Testis (tissue), 3 donors: Measurements from ENCODE around the gene SEC14L5. TPM values are rescaled to one million over a fixed set of nuclear protein-coding genes. Genes with fewer than 3 reads are reported as not detected.
A peak's percentile ranks its signal among the peaks of the same experiment; 100 is the strongest.
"Not testable (repeated sequence)": the region's sequence is repeated elsewhere in the genome, so short reads cannot be mapped to it uniquely, and the experiment has no call there.

Experiments
- DNase-seq: peaks from one replicate; pipeline ENCODE4 v3.0.0-alpha.2; 2019
- H3K27ac ChIP-seq, 2 donors: fragments of 200-600 bp; sonication (generic); one replicate each; pipeline ENCODE4 v1.5.1; 2019
- H3K27me3 ChIP-seq: fragments of 200-600 bp; sonication (generic); one replicate; pipeline ENCODE4 v1.5.1; 2019
- H3K36me3 ChIP-seq: fragments of 200-600 bp; sonication (generic); one replicate; pipeline ENCODE4 v1.5.1; 2017; ENCODE audit warnings: low read depth; ENCODE audit errors: missing control alignments
- H3K4me1 ChIP-seq: fragments of 200-600 bp; sonication (generic); one replicate; pipeline ENCODE4 v1.5.1; 2019
- H3K4me3 ChIP-seq, 2 donors: fragments of 200-600 bp; sonication (generic); one replicate each; pipeline ENCODE4 v1.5.1; 2017 to 2019
- H3K9me3 ChIP-seq: fragments of 200-600 bp; sonication (generic); one replicate; pipeline ENCODE4 v1.5.1; 2017
- CTCF ChIP-seq, 3 experiments: fragments of 450-650 bp in 2 of 3; fragments of 200-600 bp in 1 of 3; sonication (generic) in 1 of 3; IDR thresholded peaks; one replicate each; pipeline ENCODE4 v1.5.1; 2016 to 2019; ENCODE audit warnings: antibody characterized with exemption in 3 of 3, mild to moderate bottlenecking in 2 of 3, moderate library complexity in 1 of 3
- POLR2A ChIP-seq: fragments of 450-650 bp; IDR thresholded peaks from one replicate; pipeline ENCODE4 v1.6.1; 2017; ENCODE audit warnings: antibody characterized with exemption, mild to moderate bottlenecking, moderate library complexity
- WGBS, 2 donors: methylation state at CpG; one replicate each; pipeline ENCODE4 v1.1.5; 2018; 5-methylcytosine and 5-hydroxymethylcytosine counted together
- intact Hi-C: fragments of 100-400 bp; cut with DNase I; formaldehyde crosslinking; loops from one replicate; pipeline ENCODE4 v1.15.1; 2023; ENCODE audit warnings: low total_unique reads
- polyA plus RNA-seq: library from polyadenylated mRNA; stranded (reverse); fragments of 350-450 nt; fragmentation: Illumina TruSeq; extraction: RNeasy Lipid Tissue Mini Kit (QIAGEN cat#74804); gene quantifications from one replicate; pipeline ENCODE4 v1.2.3, GENCODE V29; 2014; ENCODE audit warnings: low read depth, low replicate concordance; ENCODE audit not compliant: insufficient read depth
- total RNA-seq, 2 donors: library from RNA; depleted of rRNA; stranded (reverse); fragments of >200 nt; gene quantifications; one replicate each; pipeline ENCODE4 v1.2.3, GENCODE V29; 2016

SEC14L5 gene
- total and polyA plus RNA-seq, 3 donors from 2014 or later, result 0.73 to 2.9 (median 1.2) TPM

GRCh38 chr16:4947722-4948503 is 10.2 kb upstream of the SEC14L5 start:
- H3K27me3 ChIP-seq, result no peaks in the 10 kb centered on the region
- TF ChIP-seq CTCF (IDR thresholded peaks at IDR 0.05) (no peak), POLR2A (no peak)
- H3K36me3 ChIP-seq, result no peaks in the 10 kb centered on the region
- no peaks in the 10 kb centered on the region for H3K9me3 ChIP-seq
- no peak for DNase-seq
- intact Hi-C loops, result no loop called here
- no peak overlapping the region for H3K4me3 ChIP-seq
- WGBS, 2 donors, result 54 to 61% methylated on average over 16 of the region's 16 CpGs
- peaks cover 18% of the 10 kb centered on the region for H3K4me1 ChIP-seq
- peak overlapping the region in 1 of 2 donors; percentile 5 for H3K27ac ChIP-seq

- Histone ChIP-seq H3K27ac (no peak overlapping the region), H3K4me1 (peaks cover 10% of the 10 kb centered on the region), H3K9me3 (no peaks in the 10 kb centered on the region), H3K27me3 (no peaks in the 10 kb centered on the region), H3K4me3 (no peak overlapping the region), H3K36me3 (no peaks in the 10 kb centered on the region)
- intact Hi-C loops, result no loop called here
- 81 to 82% methylated on average over 15 to 16 of the region's 16 CpGs for WGBS, 2 donors
- no peak for TF ChIP-seq POLR2A
- no peak for TF ChIP-seq CTCF (IDR thresholded peaks at IDR 0.05)
- no peak for DNase-seq
Measured at GRCh38 chr16:4948903-4949766, 9.0 kb upstream of the SEC14L5 start.

- no peak overlapping the region for H3K4me3 ChIP-seq
Measured at GRCh38 chr16:4949986-4950385, 8.1 kb upstream of the SEC14L5 start.

GRCh38 chr16:4951583-4951982 is 6.5 kb upstream of the SEC14L5 start:
- intact Hi-C loops, DNase-seq, H3K4me1 ChIP-seq, H3K27me3 ChIP-seq, H3K4me3 ChIP-seq, H3K36me3 ChIP-seq, H3K9me3 ChIP-seq, H3K27ac ChIP-seq: not testable (repeated sequence)
- 67 to 75% methylated on average over 3 of the region's 3 CpGs for WGBS, 2 donors

More at GRCh38 chr16:4949986-4950385, 8.1 kb upstream of the SEC14L5 start:
- H3K9me3 ChIP-seq, result no peaks in the 10 kb centered on the region
- DNase-seq, result no peak
- WGBS, 2 donors, result 68 to 77% methylated on average over 10 of the region's 10 CpGs
- H3K4me1 ChIP-seq, result peaks cover 4% of the 10 kb centered on the region
- no peak overlapping the region for H3K27ac ChIP-seq
- no peak for TF ChIP-seq CTCF (IDR thresholded peaks at IDR 0.05)
- no peak for TF ChIP-seq POLR2A
- intact Hi-C loops, result no loop called here
- no peaks in the 10 kb centered on the region for H3K36me3 ChIP-seq
- no peaks in the 10 kb centered on the region for H3K27me3 ChIP-seq

GRCh38 chr16:4954714-4955113 is 3.4 kb upstream of the SEC14L5 start:
- H3K4me3 ChIP-seq, result no peak overlapping the region
- intact Hi-C loops, result no loop called here
- 86 to 95% methylated on average over 1 of the region's 1 CpG for WGBS, 2 donors

More at GRCh38 chr16:4954714-4955113, 3.4 kb upstream of the SEC14L5 start:
- Histone ChIP-seq H3K4me1 (peaks cover 8% of the 10 kb centered on the region), H3K27ac (no peak overlapping the region), H3K9me3 (no peaks in the 10 kb centered on the region), H3K36me3 (no peaks in the 10 kb centered on the region), H3K27me3 (no peaks in the 10 kb centered on the region)
- no peak for DNase-seq
- TF ChIP-seq POLR2A (no peak), CTCF (IDR thresholded peaks at IDR 0.05) (no peak)
